Measurements from ENCODE around the gene FOXP1.

- TF ChIP-seq CTCF (IDR thresholded peaks at IDR 0.05; ENCODE audit: low read depth, low read length), result no peak
- TF ChIP-seq EZH2phosphoT487 (IDR thresholded peaks at IDR 0.05; ENCODE audit: low read depth), result no peak
These were observed 185.8 kb downstream of the FOXP1 start for GRCh38 chr3:71397726-71398125.

Measured in OCI-LY3 (cell line).